Caco-2 (cell line): ENCODE data around the gene BTLA. TPM values are rescaled to one million over a fixed set of nuclear protein-coding genes. Genes with fewer than 3 reads are reported as not detected.

Source experiments
- BruUV-seq: library from RNA; stranded (reverse); fragments of 400-500 nt; replicated peaks from 2 replicates; lab custom pipeline; 2021; lab: Mats Ljungman, UMichigan
- CTCF ChIA-PET: fragments of 300-600 bp; sonication (Branson Sonifier 250); formaldehyde crosslinking; loops from one replicate; lab custom pipeline; 2022; ENCODE audit warnings: antibody characterized with exemption; lab: Charles Lee
- POLR2A ChIA-PET: fragments of 300-600 bp; sonication (Branson Sonifier 250); formaldehyde crosslinking; loops from one replicate; lab custom pipeline; 2022; ENCODE audit warnings: antibody characterized with exemption; lab: Charles Lee
- DNase-seq, 2 experiments: peaks; one replicate each; pipeline versions ENCODE4 v3.0.0 to v3.0.0-alpha.2; 2020 to 2022
- H3K27me3 ChIP-seq: replicated peaks from 2 replicates; pipeline ENCODE4 v1.6.0; 2011; ENCODE audit warnings: low read length; ENCODE audit not compliant: control insufficient read depth, insufficient read depth
- H3K36me3 ChIP-seq: 2 replicates; pipeline ENCODE4 v1.5.1; 2011; ENCODE audit warnings: low read length; ENCODE audit not compliant: control insufficient read depth, insufficient read depth
- H3K4me1 ChIP-seq: fragments of 250-450 bp; sonication (Bioruptor Pico); 2 replicates; pipeline ENCODE4 v1.5.1; 2020; ENCODE audit warnings: mild to moderate bottlenecking
- H3K4me3 ChIP-seq: 2 replicates; pipeline ENCODE4 v1.5.1; 2011; ENCODE audit warnings: low read depth, mild to moderate bottlenecking, control low read depth, low read length
- H3K9me3 ChIP-seq: fragments of 250-450 bp; sonication (Bioruptor Pico); 2 replicates; pipeline ENCODE4 v1.5.1; 2020; ENCODE audit warnings: mild to moderate bottlenecking, moderate library complexity
- H3K27ac Mint-ChIP-seq: one replicate; pipeline ENCODE4 v1.8.0; 2022; ENCODE audit warnings: mixed read lengths; ENCODE audit not compliant: unreplicated experiment
- H3K27me3 Mint-ChIP-seq: one replicate; pipeline ENCODE4 v1.8.0; 2022; ENCODE audit warnings: mixed read lengths; ENCODE audit not compliant: insufficient read depth, unreplicated experiment
- H3K36me3 Mint-ChIP-seq: one replicate; pipeline ENCODE4 v1.8.0; 2022; ENCODE audit warnings: mild to moderate bottlenecking, mixed read lengths; ENCODE audit not compliant: insufficient read depth, unreplicated experiment
- H3K4me1 Mint-ChIP-seq: one replicate; pipeline ENCODE4 v1.8.0; 2022; ENCODE audit warnings: low read depth, mixed read lengths; ENCODE audit not compliant: unreplicated experiment
- H3K4me3 Mint-ChIP-seq: one replicate; pipeline ENCODE4 v1.8.0; 2022; ENCODE audit warnings: mild to moderate bottlenecking, moderate library complexity, mixed read lengths; ENCODE audit not compliant: unreplicated experiment
- H3K9me3 Mint-ChIP-seq: one replicate; pipeline ENCODE4 v1.8.0; 2022; ENCODE audit warnings: mixed read lengths; ENCODE audit not compliant: unreplicated experiment
- intact Hi-C: fragments of 100-400 bp; cut with micrococcal nuclease; formaldehyde crosslinking; loops from one replicate; pipeline ENCODE4 v1.10.0; 2022; ENCODE audit not compliant: unreplicated experiment
- total RNA-seq: library from RNA; stranded (reverse); gene quantifications from 2 replicates; pipeline ENCODE4 v1.2.3, GENCODE V29; 2022
- TF ChIP-seq, protein P1 (sequence below), 2 experiments: fragments of 200-600 bp in 1 of 2; IDR thresholded peaks; 1 replicate in 1 of 2; 2 replicates in 1 of 2; pipeline versions ENCODE4 v1.5.1 to v1.8.0; 2011 to 2022; ENCODE audit warnings: antibody characterized with exemption in 1 of 2, control low read depth in 1 of 2, inconsistent platforms in 1 of 2, low read depth in 1 of 2, low read length in 1 of 2, mild to moderate bottlenecking in 1 of 2, moderate library complexity in 1 of 2; ENCODE audit not compliant: insufficient read depth in 1 of 2, severe bottlenecking in 1 of 2, unreplicated experiment in 1 of 2

Gene BTLA
- total RNA-seq, 1 experiment from 2014 or later = not detected

DNA sequence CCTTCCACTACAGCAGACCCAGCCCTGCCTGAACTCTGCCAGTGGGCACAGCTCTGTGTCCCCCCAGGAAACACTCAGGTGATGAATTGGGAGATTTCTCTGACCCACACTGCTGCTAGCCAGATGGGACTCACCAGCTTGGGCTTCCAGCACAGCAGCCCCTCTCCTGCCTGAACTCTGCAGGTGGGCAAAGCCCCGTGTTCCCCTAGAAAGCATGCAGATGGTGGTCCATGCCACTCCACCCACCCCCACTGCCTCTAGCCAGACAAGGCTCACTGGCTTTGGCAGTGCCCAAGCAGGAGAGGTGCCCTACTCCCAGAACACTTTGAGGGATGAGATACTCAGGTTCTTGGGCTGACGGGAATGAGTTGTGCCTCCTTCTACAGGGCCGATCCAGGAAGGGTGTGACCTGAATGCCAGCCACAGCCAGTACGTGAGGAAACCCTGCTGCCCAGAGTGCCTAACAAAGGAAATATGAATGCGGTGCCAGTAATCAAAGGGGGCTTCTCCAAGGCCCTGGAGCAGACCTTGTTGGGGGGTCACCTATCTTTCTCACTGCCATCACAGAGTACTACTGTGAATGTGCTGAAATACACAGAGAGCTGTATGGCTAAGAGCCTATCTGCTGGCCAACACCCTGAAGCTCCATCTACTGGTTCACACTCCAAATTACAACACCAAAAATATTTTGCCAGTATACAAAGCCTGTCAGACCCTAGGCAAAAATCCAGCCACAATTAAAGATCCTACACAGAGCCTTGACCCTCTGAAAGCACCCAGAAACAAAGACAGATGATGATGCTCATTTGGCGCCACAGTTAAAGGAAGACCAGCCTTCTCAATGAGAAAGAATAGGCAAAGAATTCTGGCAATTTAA is 61.9 kb downstream of the BTLA start:
- TF ChIP-seq, protein P1, sequence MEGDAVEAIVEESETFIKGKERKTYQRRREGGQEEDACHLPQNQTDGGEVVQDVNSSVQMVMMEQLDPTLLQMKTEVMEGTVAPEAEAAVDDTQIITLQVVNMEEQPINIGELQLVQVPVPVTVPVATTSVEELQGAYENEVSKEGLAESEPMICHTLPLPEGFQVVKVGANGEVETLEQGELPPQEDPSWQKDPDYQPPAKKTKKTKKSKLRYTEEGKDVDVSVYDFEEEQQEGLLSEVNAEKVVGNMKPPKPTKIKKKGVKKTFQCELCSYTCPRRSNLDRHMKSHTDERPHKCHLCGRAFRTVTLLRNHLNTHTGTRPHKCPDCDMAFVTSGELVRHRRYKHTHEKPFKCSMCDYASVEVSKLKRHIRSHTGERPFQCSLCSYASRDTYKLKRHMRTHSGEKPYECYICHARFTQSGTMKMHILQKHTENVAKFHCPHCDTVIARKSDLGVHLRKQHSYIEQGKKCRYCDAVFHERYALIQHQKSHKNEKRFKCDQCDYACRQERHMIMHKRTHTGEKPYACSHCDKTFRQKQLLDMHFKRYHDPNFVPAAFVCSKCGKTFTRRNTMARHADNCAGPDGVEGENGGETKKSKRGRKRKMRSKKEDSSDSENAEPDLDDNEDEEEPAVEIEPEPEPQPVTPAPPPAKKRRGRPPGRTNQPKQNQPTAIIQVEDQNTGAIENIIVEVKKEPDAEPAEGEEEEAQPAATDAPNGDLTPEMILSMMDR (IDR thresholded peaks at IDR 0.05; ENCODE audit: insufficient read depth in 1 of 2, low read depth in 1 of 2, low read length in 1 of 2, severe bottlenecking in 1 of 2, unreplicated experiment in 1 of 2) = peak; percentile 9 to 35
- no peak overlapping the region for H3K27ac Mint-ChIP-seq
- peaks cover 6% of the 10 kb centered on the region for H3K27me3 Mint-ChIP-seq
- ChIA-PET POLR2A (no interaction called here), CTCF (interaction anchor here (0.7 to 1.0 kb wide), 3 partner anchors 105 to 144 kb away, joined by 4 to 20 read pairs (median 6); partner anchors contain the start of genes CD200 and SLC9C1)
- H3K9me3 Mint-ChIP-seq = peaks cover 42% of the 10 kb centered on the region
- intact Hi-C loops = loop anchor here (1.0 kb wide), 4 partner anchors 82 to 300 kb away; no protein-coding TSS in a partner anchor
- no peaks in the 10 kb centered on the region for H3K4me1 Mint-ChIP-seq
- H3K4me3 ChIP-seq = no peak overlapping the region
- peak in 1 of 2 experiments; percentile 18 for DNase-seq
- no peaks in the 10 kb centered on the region for H3K27me3 ChIP-seq
- H3K9me3 ChIP-seq = peaks cover 5% of the 10 kb centered on the region; the same call in 1 of the 2 replicates
- no peaks in the 10 kb centered on the region for H3K36me3 ChIP-seq
- H3K36me3 Mint-ChIP-seq = no peaks in the 10 kb centered on the region
- BruUV-seq = no TSS peak
- no peak overlapping the region for H3K4me3 Mint-ChIP-seq
- H3K4me1 ChIP-seq = no peaks in the 10 kb centered on the region

GRCh38 chr3:112429960-112430359 is 69.3 kb downstream of the BTLA start:
- intact Hi-C loops = no loop called here
- Mint-ChIP-seq H3K27me3 (no peaks in the 10 kb centered on the region), H3K4me1 (peaks cover 6% of the 10 kb centered on the region), H3K36me3 (no peaks in the 10 kb centered on the region), H3K9me3 (peaks cover 1% of the 10 kb centered on the region), H3K4me3 (no peak overlapping the region), H3K27ac (no peak overlapping the region)
- no peak for DNase-seq
- Histone ChIP-seq H3K4me3 (no peak overlapping the region), H3K27me3 (no peaks in the 10 kb centered on the region), H3K36me3 (no peaks in the 10 kb centered on the region), H3K9me3 (no peaks in the 10 kb centered on the region), H3K4me1 (peaks cover 5% of the 10 kb centered on the region; the same call in 1 of the 2 replicates)
- no TSS peak for BruUV-seq
- ChIA-PET POLR2A (interaction anchor here (0.6 kb wide), 1 partner anchor 9 kb away, joined by 3 read pairs; no protein-coding TSS in a partner anchor), CTCF (no interaction called here)
- TF ChIP-seq, protein P1 (IDR thresholded peaks at IDR 0.05; ENCODE audit: insufficient read depth in 1 of 2, low read depth in 1 of 2, low read length in 1 of 2, severe bottlenecking in 1 of 2, unreplicated experiment in 1 of 2) = no peak

DNA sequence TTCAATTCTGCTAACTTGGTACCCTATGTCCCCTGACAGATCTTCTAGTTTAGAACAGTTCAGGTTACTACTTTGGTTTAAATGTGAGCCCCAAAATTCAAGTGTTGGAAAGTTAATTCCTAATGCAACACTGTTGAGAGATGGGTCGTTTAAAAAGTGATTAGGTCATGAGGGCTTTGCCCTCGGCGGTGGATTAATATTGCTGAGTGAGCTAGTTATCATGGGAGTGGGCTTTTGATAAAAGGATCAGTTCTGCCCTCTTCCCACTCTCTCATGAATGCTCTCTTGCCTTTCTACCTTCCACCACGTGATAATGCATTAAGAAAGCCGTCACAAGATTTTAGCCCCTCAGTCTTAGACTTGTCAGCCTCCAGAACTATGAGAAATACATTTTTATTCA is 72.1 kb downstream of the BTLA start:
- intact Hi-C loops = no loop called here
- no peaks in the 10 kb centered on the region for H3K36me3 ChIP-seq
- H3K9me3 Mint-ChIP-seq = no peaks in the 10 kb centered on the region
- peaks cover 6% of the 10 kb centered on the region for H3K4me1 Mint-ChIP-seq
- H3K36me3 Mint-ChIP-seq = no peaks in the 10 kb centered on the region
- BruUV-seq = no TSS peak
- H3K27me3 ChIP-seq = no peaks in the 10 kb centered on the region
- H3K4me3 ChIP-seq = no peak overlapping the region
- no peaks in the 10 kb centered on the region for H3K27me3 Mint-ChIP-seq
- H3K9me3 ChIP-seq = no peaks in the 10 kb centered on the region
- H3K4me1 ChIP-seq = peaks cover 5% of the 10 kb centered on the region; the same call in 1 of the 2 replicates
- no peak for DNase-seq
- no peak overlapping the region for H3K4me3 Mint-ChIP-seq
- TF ChIP-seq, protein P1 (IDR thresholded peaks at IDR 0.05; ENCODE audit: insufficient read depth in 1 of 2, low read depth in 1 of 2, low read length in 1 of 2, severe bottlenecking in 1 of 2, unreplicated experiment in 1 of 2) = no peak
- ChIA-PET POLR2A (no interaction called here), CTCF (no interaction called here)
- no peak overlapping the region for H3K27ac Mint-ChIP-seq
